GM12878 (cell line): Measurements from ENCODE around the gene SGTA. TPM values are rescaled to one million over a fixed set of nuclear protein-coding genes. Genes with fewer than 3 reads are reported as not detected.

Experiments used
- ESRRA ChIP-seq: IDR thresholded peaks from 2 replicates; pipeline ENCODE4 v1.6.1; 2012; ENCODE audit warnings: mild to moderate bottlenecking, low read length, improper control_type of control experiment
- ETV6 ChIP-seq, 2 experiments: fragments of 450-650 bp in 1 of 2; IDR thresholded peaks in 1 of 2; conservative IDR thresholded peaks in 1 of 2; 2 replicates each; pipeline ENCODE4 v1.6.1; 2014; ENCODE audit warnings: antibody characterized with exemption in 1 of 2, borderline replicate concordance in 1 of 2, low read depth in 1 of 2, mild to moderate bottlenecking in 1 of 2, moderate library complexity in 1 of 2
- FOXM1 ChIP-seq: IDR thresholded peaks from 2 replicates; pipeline ENCODE4 v1.6.1; 2012; ENCODE audit warnings: low read depth, mild to moderate bottlenecking, inconsistent platforms, low read length, moderate library complexity
- KAT2A ChIP-seq: conservative IDR thresholded peaks from 2 replicates; pipeline ENCODE4 v1.6.1; 2011; ENCODE audit warnings: low read depth, low read length; ENCODE audit not compliant: control insufficient read depth
- MEF2A ChIP-seq: IDR thresholded peaks from 2 replicates; pipeline ENCODE4 v1.6.1; 2011; ENCODE audit warnings: low read depth, mild to moderate bottlenecking, low read length, moderate library complexity; ENCODE audit not compliant: insufficient read depth
- NFIC ChIP-seq: IDR thresholded peaks from 2 replicates; pipeline ENCODE4 v1.6.1; 2012; ENCODE audit warnings: low read depth, mild to moderate bottlenecking, inconsistent platforms, low read length, moderate library complexity
- NR2C1 ChIP-seq: fragments of 450-650 bp; IDR thresholded peaks from 2 replicates; pipeline ENCODE4 v1.6.1; 2017; ENCODE audit warnings: antibody characterized with exemption, mild to moderate bottlenecking, moderate library complexity
- NR2F1 ChIP-seq: fragments of 450-650 bp; conservative IDR thresholded peaks from 2 replicates; pipeline ENCODE4 v1.6.1; 2017; ENCODE audit warnings: mild to moderate bottlenecking
- RAD51 ChIP-seq: fragments of 450-650 bp; IDR thresholded peaks from 2 replicates; pipeline ENCODE4 v1.6.1; 2016; ENCODE audit warnings: moderate library complexity, mild to moderate bottlenecking, inconsistent platforms
- SREBF1 ChIP-seq: IDR thresholded peaks from 2 replicates; pipeline ENCODE4 v1.6.1; 2012; ENCODE audit warnings: mild to moderate bottlenecking, low read length
- WRNIP1 ChIP-seq: IDR thresholded peaks from 2 replicates; pipeline ENCODE4 v1.6.1; 2011; ENCODE audit warnings: low read depth, low read length, improper control_type of control experiment, borderline replicate concordance
- YBX1 ChIP-seq: fragments of 450-650 bp; IDR thresholded peaks from 2 replicates; pipeline ENCODE4 v1.6.1; 2016; ENCODE audit warnings: antibody characterized with exemption
- ZNF207 ChIP-seq: fragments of 450-650 bp; IDR thresholded peaks from 2 replicates; pipeline ENCODE4 v1.6.1; 2014; ENCODE audit warnings: antibody characterized with exemption, mild to moderate bottlenecking, borderline replicate concordance
- ZSCAN29 ChIP-seq: fragments of 450-650 bp; IDR thresholded peaks from 2 replicates; pipeline ENCODE4 v1.6.1; 2017; ENCODE audit warnings: mild to moderate bottlenecking, moderate library complexity
- polyA plus RNA-seq, 11 experiments: library from polyadenylated mRNA; depleted of rRNA in 4 of 11; unstranded in 6 of 11; stranded (reverse) in 5 of 11; fragments of >200 nt; fragmentation: Nextera tagmentation in 4 of 11; fragmentation: Illumina TruSeq in 1 of 11; extraction: Ambion mirVana in 4 of 11; extraction: Trizol in 1 of 11; gene quantifications; 1 replicate in 1 of 11; 2 replicates in 10 of 11; pipeline versions ENCODE4 v1.2.1 to v1.2.3, GENCODE V29; 2011 to 2016; ENCODE audit warnings: inconsistent platforms in 2 of 11, missing spikeins in 2 of 11, low read depth in 1 of 11
- total RNA-seq, 4 experiments: library from RNA; depleted of rRNA in 3 of 4; stranded (reverse); fragments of >200 nt in 3 of 4; fragmentation: Illumina TruSeq in 1 of 4; extraction: Trizol in 1 of 4; gene quantifications; 2 replicates each; pipeline versions ENCODE4 v1.2.1 to v1.2.3, GENCODE V29; 2013 to 2021
- TF ChIP-seq, protein P1 (sequence below): fragments of 450-650 bp; IDR thresholded peaks from 2 replicates; pipeline ENCODE4 v1.6.1; 2016; ENCODE audit warnings: mild to moderate bottlenecking, moderate library complexity, borderline replicate concordance
- TF ChIP-seq, protein P2 (sequence below): fragments of 450-650 bp; IDR thresholded peaks from 2 replicates; pipeline ENCODE4 v1.6.1; 2017; ENCODE audit warnings: borderline replicate concordance
- TF ChIP-seq, protein P3 (sequence below): fragments of 450-650 bp; IDR thresholded peaks from 2 replicates; pipeline ENCODE4 v1.6.1; 2014; ENCODE audit warnings: mild to moderate bottlenecking
- TF ChIP-seq, protein P4 (sequence below): fragments of 450-650 bp; conservative IDR thresholded peaks from 2 replicates; pipeline ENCODE4 v1.6.1; 2017; ENCODE audit warnings: mild to moderate bottlenecking, moderate library complexity

The SGTA gene
- total and polyA plus RNA-seq, 10 of the 15 experiments (the other 5 are each of a cell fraction or from before 2014, with no cell fraction given): 2.0 to 102 (median 48.2) TPM

DNA sequence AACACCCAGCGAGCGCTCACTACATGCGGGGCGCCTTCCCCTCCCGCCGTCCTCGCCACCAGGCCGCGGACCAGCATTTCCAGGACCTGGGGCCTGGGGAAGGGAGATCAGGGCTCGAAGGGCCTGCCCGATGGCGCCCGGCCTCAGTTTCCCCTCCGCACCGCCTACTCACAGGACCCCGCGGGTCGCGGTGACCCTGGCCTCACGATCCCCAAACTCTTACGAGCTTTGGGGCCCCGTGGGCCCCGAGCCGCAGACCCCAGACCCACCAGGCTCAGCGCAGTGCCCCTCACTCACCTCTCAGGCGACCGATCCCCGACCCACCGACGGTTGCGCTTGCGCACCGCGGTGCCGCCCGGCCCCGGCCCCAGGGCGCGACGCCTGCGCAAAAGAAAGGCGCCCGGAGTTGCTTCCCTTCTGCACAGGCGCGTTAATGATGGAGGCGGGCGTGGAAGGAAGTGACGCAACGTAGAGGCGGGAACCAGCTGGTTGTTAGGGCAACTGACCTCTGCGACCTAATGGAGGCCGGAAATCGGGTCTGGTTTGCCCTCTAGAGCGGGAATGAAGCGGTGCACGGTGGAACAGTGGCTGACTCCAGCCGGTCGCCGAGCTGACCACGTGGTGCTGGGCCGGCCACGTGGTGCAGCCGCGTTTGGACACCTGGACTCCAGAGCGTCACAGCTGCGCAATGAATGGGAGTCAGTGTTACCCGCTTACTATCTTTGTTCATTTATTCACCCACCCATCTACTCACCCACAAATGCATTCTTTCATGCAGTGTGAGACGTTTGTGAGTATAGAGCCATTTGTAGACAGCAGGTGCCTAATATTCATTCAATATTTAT lies at the start of gene SGTA (continued):
- TF ChIP-seq NR2F1: peak; percentile 100
- no peak for TF ChIP-seq FOXM1
- TF ChIP-seq ETV6 (conservative IDR thresholded peaks at IDR 0.05 in 1 of 2, IDR thresholded peaks at IDR 0.05 in 1 of 2; ENCODE audit: borderline replicate concordance in 1 of 2, low read depth in 1 of 2): no peak
- TF ChIP-seq ZSCAN29: no peak
- TF ChIP-seq RAD51: peak; percentile 99
- TF ChIP-seq KAT2A: no peak
- no peak for TF ChIP-seq SREBF1
- no peak; the same call in 1 of the 2 replicates for TF ChIP-seq ESRRA
- TF ChIP-seq, protein P1, sequence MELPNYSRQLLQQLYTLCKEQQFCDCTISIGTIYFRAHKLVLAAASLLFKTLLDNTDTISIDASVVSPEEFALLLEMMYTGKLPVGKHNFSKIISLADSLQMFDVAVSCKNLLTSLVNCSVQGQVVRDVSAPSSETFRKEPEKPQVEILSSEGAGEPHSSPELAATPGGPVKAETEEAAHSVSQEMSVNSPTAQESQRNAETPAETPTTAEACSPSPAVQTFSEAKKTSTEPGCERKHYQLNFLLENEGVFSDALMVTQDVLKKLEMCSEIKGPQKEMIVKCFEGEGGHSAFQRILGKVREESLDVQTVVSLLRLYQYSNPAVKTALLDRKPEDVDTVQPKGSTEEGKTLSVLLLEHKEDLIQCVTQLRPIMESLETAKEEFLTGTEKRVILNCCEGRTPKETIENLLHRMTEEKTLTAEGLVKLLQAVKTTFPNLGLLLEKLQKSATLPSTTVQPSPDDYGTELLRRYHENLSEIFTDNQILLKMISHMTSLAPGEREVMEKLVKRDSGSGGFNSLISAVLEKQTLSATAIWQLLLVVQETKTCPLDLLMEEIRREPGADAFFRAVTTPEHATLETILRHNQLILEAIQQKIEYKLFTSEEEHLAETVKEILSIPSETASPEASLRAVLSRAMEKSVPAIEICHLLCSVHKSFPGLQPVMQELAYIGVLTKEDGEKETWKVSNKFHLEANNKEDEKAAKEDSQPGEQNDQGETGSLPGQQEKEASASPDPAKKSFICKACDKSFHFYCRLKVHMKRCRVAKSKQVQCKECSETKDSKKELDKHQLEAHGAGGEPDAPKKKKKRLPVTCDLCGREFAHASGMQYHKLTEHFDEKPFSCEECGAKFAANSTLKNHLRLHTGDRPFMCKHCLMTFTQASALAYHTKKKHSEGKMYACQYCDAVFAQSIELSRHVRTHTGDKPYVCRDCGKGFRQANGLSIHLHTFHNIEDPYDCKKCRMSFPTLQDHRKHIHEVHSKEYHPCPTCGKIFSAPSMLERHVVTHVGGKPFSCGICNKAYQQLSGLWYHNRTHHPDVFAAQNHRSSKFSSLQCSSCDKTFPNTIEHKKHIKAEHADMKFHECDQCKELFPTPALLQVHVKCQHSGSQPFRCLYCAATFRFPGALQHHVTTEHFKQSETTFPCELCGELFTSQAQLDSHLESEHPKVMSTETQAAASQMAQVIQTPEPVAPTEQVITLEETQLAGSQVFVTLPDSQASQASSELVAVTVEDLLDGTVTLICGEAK: peak; percentile 94
- TF ChIP-seq, protein P2, sequence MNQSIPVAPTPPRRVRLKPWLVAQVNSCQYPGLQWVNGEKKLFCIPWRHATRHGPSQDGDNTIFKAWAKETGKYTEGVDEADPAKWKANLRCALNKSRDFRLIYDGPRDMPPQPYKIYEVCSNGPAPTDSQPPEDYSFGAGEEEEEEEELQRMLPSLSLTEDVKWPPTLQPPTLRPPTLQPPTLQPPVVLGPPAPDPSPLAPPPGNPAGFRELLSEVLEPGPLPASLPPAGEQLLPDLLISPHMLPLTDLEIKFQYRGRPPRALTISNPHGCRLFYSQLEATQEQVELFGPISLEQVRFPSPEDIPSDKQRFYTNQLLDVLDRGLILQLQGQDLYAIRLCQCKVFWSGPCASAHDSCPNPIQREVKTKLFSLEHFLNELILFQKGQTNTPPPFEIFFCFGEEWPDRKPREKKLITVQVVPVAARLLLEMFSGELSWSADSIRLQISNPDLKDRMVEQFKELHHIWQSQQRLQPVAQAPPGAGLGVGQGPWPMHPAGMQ: no peak
- TF ChIP-seq WRNIP1: no peak
- TF ChIP-seq YBX1: no peak
- TF ChIP-seq NFIC: no peak
- no peak for TF ChIP-seq MEF2A
- TF ChIP-seq, protein P3, sequence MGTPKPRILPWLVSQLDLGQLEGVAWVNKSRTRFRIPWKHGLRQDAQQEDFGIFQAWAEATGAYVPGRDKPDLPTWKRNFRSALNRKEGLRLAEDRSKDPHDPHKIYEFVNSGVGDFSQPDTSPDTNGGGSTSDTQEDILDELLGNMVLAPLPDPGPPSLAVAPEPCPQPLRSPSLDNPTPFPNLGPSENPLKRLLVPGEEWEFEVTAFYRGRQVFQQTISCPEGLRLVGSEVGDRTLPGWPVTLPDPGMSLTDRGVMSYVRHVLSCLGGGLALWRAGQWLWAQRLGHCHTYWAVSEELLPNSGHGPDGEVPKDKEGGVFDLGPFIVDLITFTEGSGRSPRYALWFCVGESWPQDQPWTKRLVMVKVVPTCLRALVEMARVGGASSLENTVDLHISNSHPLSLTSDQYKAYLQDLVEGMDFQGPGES: peak; percentile 41; the same call in 1 of the 2 replicates
- TF ChIP-seq, protein P4, sequence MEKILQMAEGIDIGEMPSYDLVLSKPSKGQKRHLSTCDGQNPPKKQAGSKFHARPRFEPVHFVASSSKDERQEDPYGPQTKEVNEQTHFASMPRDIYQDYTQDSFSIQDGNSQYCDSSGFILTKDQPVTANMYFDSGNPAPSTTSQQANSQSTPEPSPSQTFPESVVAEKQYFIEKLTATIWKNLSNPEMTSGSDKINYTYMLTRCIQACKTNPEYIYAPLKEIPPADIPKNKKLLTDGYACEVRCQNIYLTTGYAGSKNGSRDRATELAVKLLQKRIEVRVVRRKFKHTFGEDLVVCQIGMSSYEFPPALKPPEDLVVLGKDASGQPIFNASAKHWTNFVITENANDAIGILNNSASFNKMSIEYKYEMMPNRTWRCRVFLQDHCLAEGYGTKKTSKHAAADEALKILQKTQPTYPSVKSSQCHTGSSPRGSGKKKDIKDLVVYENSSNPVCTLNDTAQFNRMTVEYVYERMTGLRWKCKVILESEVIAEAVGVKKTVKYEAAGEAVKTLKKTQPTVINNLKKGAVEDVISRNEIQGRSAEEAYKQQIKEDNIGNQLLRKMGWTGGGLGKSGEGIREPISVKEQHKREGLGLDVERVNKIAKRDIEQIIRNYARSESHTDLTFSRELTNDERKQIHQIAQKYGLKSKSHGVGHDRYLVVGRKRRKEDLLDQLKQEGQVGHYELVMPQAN: peak; percentile 56
- no peak; the same call in 1 of the 2 replicates for TF ChIP-seq ZNF207
- TF ChIP-seq NR2C1: peak; percentile 92
